HG03354 (cell line): ENCODE data around the gene PRKAA1.
"Not testable (repeated sequence)": the region's sequence is repeated elsewhere in the genome, so short reads cannot be mapped to it uniquely, and the experiment has no call there.

Source experiments
- ATAC-seq: cut with Tn5 transposase; IDR thresholded peaks from one replicate; pipeline ENCODE4 v1.9.1; 2021; ENCODE audit warnings: mild to moderate bottlenecking; ENCODE audit not compliant: unreplicated experiment, poor library complexity, severe bottlenecking

The PRKAA1 gene

DNA sequence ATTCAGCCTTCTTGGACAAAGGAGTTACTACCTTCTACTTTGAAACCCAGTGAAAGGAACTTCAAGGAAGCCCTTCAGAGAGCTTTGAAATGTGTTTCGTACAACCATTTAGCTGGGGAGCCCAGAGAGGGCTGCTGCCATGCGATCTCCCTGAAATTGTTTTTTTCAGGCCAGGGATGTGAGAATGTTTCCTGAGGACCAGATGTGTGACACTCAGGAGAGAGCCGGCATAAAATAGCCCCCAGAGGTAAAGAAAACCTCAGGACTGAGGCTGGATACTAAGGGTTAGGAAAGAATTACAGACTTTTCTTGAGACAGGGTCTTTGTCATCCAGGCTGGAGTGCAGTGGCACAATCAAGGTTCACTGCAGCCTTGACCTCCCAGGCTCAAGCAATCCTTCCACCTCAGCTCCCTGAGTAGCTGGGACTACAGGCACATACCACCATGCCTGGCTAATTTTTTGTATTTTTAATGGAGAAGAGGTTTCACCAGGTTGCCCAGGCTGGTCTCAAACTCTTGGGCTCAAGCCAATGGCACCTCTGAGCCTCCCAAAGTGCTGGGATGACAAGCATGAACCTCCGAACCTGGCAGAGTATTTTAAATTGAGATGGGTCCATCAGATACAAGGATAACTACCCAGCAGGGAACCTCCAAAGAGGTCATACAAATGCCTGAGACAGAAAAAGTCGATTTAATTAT is 28.5 kb upstream of the PRKAA1 start:
- no peak for ATAC-seq

DNA sequence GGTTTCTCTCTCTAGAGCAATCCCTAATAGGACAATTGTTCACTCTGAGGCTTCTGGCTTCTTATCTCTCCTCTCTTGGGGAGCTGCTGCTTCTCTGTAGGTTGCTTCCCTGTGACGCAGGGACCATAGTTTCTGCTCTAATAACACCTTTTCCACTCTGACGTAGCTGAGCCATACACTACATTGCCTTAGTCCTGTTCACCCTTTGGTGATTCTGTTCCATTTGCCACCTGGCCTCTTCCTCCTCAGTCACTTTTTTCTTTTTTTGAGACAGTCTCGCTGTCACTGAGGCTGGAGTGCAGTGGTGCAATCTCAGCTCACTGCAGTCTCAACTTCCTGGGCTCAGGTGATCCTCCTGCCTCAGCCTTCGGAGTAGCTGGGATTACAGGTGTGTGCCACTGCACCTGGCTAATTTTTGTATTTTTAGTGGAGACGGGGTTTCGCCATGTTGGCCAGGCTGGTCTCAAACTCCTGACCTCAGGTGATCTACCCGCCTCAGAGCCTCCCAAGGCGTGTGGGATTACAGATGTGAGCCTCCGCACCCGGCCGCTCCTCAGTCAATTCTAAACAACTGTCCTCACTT is 27.4 kb upstream of the PRKAA1 start:
- ATAC-seq = not testable (repeated sequence)

DNA sequence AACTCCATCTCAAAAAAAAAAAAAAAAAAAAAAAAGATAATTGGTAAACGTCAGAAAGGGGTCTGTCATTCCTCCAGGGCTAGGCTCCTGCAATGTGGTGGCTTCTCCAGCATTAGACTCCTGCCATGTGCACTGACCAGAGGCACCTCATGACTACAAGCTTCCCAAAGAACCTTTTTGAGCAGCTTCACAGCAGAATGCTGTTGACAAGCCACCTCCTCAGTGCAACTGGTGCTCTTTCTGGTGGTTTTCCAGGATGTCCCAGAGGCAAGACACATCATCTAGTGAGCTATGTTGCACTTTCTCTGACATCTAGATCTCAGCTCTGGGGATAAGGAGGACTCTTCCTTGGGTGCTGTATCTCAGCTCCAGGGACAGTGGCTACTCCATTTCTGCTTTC is 25.3 kb upstream of the PRKAA1 start:
- ATAC-seq = no peak

DNA sequence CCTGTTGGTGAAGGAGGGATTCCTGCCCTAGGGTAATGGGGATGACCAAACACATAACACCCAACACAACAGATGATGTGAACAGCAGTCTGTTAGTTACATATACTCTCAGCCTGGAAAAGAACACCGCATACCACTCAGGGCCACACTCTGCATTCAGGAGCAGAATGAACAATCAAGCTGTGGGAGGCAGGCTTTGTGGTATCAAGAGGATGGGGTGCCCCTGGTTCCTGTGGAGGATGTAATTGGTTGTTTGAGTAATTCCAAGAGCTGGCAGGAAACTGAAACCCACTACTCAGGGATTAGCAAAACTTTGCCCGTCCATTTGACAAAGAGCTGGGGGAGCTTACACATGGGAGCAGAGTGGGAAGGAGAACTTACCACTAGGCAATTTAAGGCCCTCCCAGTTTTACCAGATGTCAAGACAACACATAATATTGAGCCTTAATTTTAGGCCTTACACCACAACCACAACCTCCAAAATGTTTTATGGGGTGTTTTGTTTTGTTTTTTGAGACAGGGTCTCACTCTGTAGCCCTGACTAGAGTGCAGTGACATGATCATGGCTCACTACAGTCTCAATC is 15.6 kb upstream of the PRKAA1 start:
- ATAC-seq = no peak

- ATAC-seq = no peak
These were observed 14.0 kb upstream of the PRKAA1 start for GRCh38 chr5:40812125-40812524.

DNA sequence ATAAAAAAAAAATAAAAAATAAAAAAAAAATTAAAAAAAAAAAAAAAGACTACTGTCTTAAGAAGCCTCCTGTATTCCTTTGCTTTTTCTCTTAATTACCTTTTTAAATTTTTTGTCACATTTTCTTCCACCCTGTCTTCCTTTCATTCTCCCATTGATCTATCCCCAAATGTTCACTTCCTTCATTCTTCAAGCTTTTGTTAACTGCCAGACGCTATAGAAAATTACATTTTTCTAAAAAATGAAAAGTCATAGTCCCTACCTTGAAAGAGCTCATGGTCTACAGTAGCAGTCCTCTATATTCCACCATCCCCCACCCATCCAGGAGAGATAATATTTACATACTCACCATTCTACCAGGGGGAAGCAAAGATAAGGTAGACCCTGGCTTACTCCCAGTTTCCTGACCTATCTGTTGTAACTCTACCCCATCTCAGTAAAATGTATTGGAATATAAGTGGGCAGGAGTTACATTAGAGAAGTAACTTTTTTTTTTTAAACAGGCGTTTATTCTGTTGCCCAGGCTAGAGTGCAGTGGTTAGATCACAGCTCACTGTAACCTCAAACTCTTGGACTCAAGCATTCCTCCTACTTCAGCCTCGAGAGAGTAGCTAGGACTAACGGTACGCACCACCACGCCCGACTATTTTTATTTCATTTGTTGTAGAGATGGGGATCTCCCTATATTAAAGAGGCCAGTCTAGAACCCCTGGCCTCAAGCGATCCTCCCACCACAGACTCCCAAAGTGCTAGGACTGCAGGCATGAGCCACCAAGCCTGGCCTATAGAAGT is 3.8 kb upstream of the PRKAA1 start:
- ATAC-seq = no peak

DNA sequence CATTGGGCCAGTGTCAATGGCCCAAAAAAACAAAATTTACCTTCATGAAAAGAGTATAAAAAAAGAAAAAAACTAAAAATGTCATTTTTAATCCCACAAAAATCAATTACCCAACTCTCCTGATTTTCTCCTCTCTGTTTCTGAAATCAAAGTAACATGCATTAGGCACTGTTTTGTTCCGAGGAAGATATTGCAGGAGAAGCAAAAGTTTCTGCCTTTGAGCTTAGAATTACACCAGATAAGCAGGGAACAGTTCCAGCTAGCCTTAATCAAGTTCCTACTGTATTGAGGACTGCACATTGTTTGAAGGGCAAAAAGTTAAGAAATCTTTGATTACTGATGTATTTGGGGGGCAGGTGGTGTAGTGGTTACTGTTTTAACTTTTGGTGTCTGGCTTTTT is 1.1 kb upstream of the PRKAA1 start:
- no peak for ATAC-seq

DNA sequence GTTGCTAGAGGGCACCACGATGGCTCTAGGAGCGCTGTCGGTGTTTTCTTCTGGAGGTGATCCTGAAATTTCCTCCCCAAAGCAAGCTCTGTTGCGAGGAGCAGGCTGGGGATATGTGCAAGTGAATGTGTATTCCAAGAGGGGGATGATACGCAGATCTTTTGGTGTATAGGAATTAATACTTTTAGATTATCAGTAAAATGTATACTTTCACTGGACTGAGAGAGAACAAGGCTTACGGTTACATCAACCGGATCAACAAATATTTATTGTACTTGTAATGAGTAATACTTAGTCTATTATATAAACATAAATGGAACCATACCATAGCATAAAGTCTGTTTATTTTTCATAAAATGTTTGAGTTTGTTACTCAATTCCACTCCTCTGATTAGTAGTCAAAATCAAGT is 632 bp upstream of the PRKAA1 start:
- no peak for ATAC-seq

DNA sequence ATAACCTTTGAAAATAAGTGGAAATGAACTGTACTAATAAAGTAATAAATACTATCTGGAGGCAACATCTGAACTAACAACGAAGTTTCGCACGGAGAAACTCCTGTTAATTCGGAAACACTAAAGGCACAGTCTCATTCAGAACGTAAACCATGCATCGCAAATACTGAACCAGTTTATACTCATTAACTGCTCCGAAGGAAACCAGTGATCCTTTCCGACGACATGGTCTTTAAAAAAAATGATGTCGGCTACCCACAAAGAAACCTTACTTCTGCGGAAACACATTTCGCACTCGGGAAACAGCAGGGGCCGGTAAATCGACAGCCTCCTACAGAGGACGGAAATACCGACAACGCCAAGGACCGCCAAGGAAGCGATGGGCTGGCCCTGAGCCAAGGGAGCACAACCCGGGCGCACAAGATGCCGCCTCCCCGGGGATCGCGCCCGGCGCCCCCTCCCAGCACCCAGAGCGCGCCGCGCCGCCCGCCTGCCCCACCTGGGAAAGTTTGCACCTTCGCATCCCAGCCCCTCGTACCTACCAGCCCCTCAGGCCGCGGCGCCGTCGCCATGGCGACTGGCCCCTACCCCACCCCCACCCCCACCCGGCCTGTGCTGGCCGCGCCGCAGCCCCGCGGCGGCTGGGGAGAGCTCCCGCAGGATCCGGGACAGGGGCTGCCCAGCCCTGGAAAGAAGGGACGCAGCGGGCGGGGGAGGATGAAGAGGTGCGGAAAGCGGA is 732 bp downstream of the PRKAA1 start:
- ATAC-seq = peak; percentile 50

DNA sequence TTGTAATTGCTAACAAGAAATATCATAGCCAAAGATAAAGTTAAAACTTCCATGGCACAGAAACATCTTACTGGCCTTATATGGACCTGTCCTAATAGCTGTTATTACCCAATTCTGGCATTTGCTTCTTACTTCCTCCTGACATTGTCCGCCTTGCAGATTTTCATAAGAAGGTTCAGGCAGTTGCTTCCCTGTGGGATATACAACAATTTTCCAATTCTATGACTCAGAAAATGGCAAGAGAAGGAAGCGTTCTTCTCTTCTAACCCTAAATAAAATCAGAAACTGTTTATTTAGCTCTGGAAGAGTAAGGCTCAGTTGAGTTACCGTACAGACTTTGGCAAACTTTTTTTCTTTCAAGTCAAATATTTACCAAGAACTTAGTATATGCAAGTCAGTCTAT is 1.7 kb downstream of the PRKAA1 start:
- no peak for ATAC-seq

DNA sequence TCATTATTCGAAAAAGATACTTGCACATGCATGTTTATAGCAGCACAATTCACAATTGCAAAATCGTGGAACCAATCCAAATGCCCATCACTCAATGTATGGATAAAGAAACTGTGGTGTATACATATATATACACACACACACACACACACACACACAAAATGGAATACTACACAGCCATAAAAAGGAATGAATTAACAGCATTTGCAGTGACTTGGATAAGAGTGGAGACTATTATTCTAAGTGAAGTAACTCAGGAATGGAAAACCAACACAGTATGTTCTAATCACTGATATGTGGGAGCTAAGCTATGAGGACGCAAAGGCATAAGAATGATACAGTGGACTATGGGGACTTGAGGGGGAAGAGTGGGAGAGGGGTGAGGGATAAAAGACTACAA is 3.3 kb downstream of the PRKAA1 start:
- ATAC-seq = not testable (repeated sequence)

DNA sequence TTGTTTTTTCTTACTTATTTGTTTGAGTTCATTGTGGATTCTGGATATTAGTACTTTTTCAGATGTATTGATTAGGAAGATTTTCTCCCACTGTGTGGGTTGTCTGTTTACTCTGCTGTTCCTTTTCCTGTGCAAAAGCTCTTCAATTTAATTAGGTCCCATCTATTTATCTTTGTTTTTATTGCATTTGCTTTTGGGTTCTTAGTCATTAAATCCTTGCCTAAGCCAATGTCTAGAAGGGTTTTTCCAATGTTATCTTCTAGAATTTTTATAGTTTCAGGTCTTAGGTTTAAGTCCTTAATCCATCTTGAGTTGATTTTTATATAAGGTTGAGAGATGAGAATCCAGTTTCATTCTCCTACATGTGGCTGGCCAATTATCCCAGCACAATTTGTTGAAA is 3.8 kb downstream of the PRKAA1 start:
- not testable (repeated sequence) for ATAC-seq

GRCh38 chr5:40792691-40793090 is 5.5 kb downstream of the PRKAA1 start:
- ATAC-seq = not testable (repeated sequence)

- no peak for ATAC-seq
These were observed 6.4 kb downstream of the PRKAA1 start for GRCh38 chr5:40791715-40792139.

DNA sequence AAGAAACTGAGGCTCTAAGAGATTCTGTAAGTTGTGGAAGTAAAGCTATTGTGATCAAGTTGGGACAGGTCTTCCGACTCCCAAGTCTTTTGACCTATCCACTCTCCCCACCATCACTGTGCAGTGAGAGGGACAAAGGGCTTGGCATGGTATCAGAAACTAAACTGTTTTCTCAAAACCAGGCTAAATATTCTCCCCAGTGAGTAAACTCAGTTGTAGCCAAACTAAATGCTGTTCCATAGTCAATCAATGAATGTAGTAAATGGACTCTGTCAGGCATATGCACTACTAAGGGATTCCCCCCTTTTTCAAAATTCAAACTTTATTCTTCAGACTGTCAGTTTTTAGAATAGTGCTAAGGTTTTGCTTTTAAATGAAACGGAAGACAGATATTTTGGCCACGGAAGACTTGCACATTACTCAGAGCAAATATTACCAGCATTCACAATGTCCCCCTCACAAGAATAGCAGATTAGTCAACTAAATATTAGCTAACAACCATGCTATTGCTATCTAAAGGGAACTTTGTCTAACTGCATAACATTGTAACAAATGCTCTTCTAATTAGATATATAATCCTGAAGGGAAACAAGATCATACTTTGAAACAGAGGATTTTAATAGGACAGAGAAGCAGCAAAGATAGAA is 7.1 kb downstream of the PRKAA1 start:
- ATAC-seq = no peak

- not testable (repeated sequence) for ATAC-seq
These were observed 9.2 kb downstream of the PRKAA1 start for GRCh38 chr5:40788941-40789340.

- ATAC-seq = no peak
These were observed 10.2 kb downstream of the PRKAA1 start for GRCh38 chr5:40787986-40788385.

DNA sequence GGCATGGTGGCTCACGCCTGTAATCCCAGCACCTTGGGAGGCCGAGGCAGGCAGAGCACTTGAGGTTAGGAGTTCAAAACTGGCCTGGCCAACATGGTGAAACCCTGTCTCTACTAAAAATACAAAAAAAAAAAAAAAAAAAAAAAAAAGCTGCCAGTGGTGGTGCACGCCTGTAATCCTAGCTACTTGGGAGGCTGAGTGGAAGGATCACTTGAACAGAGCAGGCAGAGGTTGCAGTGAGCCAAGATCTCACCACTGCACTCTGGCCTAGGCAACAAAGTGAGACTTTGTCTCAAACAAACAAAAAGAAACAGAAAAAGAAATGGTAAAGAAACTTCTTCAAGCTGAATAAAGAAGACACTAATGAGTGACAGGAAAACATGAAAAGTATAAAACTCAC is 11.5 kb downstream of the PRKAA1 start:
- ATAC-seq = not testable (repeated sequence)

GRCh38 chr5:40784916-40785315 is 13.3 kb downstream of the PRKAA1 start:
- ATAC-seq = no peak
